Measurements from ENCODE around the gene PAPOLG. TPM values are rescaled to one million over a fixed set of nuclear protein-coding genes. Genes with fewer than 3 reads are reported as not detected.
A peak's percentile ranks its signal among the peaks of the same experiment; 100 is the strongest.

Gene PAPOLG
- total RNA-seq, 1 donor from 2014 or later = 14.8 TPM

DNA sequence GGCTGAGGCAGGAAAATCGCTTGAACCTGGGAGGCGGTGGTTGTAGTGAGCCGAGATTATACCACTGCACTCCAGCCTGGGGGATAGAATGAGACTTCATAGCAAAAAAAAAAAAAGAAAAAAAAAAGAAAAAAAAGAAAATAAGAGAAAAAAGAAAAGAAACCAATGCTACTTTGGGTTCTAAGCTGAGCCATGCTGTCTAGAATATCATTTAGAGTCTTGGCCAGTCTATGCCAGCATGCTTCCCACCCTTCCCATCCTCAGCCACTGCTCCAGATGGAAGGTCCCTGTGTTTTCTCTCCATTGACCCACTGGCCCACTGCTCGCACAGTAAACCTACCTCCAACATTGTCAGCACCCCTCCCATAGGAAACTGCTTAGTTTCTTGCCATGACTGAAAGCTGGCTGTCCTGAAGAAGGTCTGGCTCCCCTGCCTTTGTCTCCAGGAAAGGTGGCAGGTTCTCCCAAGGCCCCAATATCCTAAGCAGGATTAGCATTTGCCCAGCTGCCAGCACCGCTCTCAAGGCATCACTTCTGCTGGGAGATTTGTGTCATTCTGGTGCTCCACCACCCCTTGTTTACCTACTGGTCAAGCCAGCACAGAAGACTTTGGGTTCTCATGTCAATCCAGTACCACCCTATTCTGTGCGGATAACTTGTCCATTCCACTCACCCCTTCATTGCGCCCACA is 47.3 kb upstream of the PAPOLG start:
- FAIRE-seq (no peak), DNase-seq (ENCODE audit: low read depth) (no peak)
- Histone ChIP-seq H3K27me3 (ENCODE audit: insufficient read depth, low read length) (no peaks in the 10 kb centered on the region), H3K4me1 (ENCODE audit: insufficient read depth, low read length) (peaks cover 7% of the 10 kb centered on the region), H3K4me2 (ENCODE audit: low read length) (no peak overlapping the region), H4K20me1 (ENCODE audit: insufficient read depth, low read length) (no peaks in the 10 kb centered on the region), H3K4me3 (ENCODE audit: insufficient read depth, low read depth, low read length) (no peak overlapping the region), H3K79me2 (ENCODE audit: insufficient read depth, low read length) (no peaks in the 10 kb centered on the region), H3K9ac (ENCODE audit: low read length) (no peak overlapping the region), H2AFZ (ENCODE audit: low read depth, low read length) (no peak overlapping the region), H3K27ac (ENCODE audit: low read depth, low read length) (no peak overlapping the region), H3K36me3 (ENCODE audit: insufficient read depth, low read length) (no peaks in the 10 kb centered on the region), H3K9me3 (ENCODE audit: insufficient read depth, low read depth, low read length) (no peaks in the 10 kb centered on the region)
- Mint-ChIP-seq H3K4me1 (ENCODE audit: low read depth, unreplicated experiment) (no peaks in the 10 kb centered on the region), H3K4me3 (ENCODE audit: unreplicated experiment) (no peak overlapping the region), H3K36me3 (ENCODE audit: low read depth, unreplicated experiment) (no peaks in the 10 kb centered on the region), H3K9me3 (ENCODE audit: unreplicated experiment) (peaks cover 6% of the 10 kb centered on the region), H3K27ac (ENCODE audit: unreplicated experiment) (no peak overlapping the region), H3K27me3 (ENCODE audit: low read depth, unreplicated experiment) (no peaks in the 10 kb centered on the region)
- TF ChIP-seq CTCF (IDR thresholded peaks at IDR 0.05; ENCODE audit: insufficient read depth, low read depth, low read length) = no peak
- no peak for TF ChIP-seq EZH2 (IDR thresholded peaks at IDR 0.05; ENCODE audit: insufficient read depth, low read length)

DNA sequence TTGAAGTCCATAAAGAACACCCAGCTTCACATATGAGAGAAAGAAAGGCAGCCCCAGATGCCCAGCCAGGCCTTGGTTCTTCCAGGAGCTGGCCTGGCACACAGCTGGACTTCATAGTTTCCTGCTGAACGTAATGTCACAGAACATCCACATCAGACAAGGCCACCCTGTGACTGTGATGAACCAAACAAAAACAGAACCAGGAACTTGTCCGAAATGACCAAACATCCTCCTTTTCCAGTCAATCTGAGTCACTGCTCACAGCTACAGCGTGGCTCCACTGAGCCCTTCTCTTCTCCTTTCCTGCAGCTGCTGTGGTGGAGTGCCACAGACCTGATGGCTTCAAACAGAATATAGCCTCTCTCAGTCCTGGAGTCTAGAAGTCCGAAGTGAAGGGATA is 45.4 kb upstream of the PAPOLG start:
- Histone ChIP-seq H3K4me3 (ENCODE audit: insufficient read depth, low read depth, low read length) (no peak overlapping the region), H3K9me3 (ENCODE audit: insufficient read depth, low read depth, low read length) (no peaks in the 10 kb centered on the region), H3K27me3 (ENCODE audit: insufficient read depth, low read length) (no peaks in the 10 kb centered on the region), H3K36me3 (ENCODE audit: insufficient read depth, low read length) (no peaks in the 10 kb centered on the region), H4K20me1 (ENCODE audit: insufficient read depth, low read length) (no peaks in the 10 kb centered on the region), H3K4me2 (ENCODE audit: low read length) (peak overlapping the region; percentile 37), H3K79me2 (ENCODE audit: insufficient read depth, low read length) (no peaks in the 10 kb centered on the region), H3K4me1 (ENCODE audit: insufficient read depth, low read length) (peaks cover 5% of the 10 kb centered on the region), H3K27ac (ENCODE audit: low read depth, low read length) (no peak overlapping the region), H2AFZ (ENCODE audit: low read depth, low read length) (peak overlapping the region; percentile 54), H3K9ac (ENCODE audit: low read length) (no peak overlapping the region)
- H3K4me3 Mint-ChIP-seq (ENCODE audit: unreplicated experiment) = no peak overlapping the region
- DNase-seq (ENCODE audit: low read depth) (no peak), FAIRE-seq (no peak)
- TF ChIP-seq CTCF (IDR thresholded peaks at IDR 0.05; ENCODE audit: insufficient read depth, low read depth, low read length) (no peak), EZH2 (IDR thresholded peaks at IDR 0.05; ENCODE audit: insufficient read depth, low read length) (no peak)
- no peaks in the 10 kb centered on the region for H3K36me3 Mint-ChIP-seq (ENCODE audit: low read depth, unreplicated experiment)
- peaks cover 6% of the 10 kb centered on the region for H3K9me3 Mint-ChIP-seq (ENCODE audit: unreplicated experiment)
- H3K27me3 Mint-ChIP-seq (ENCODE audit: low read depth, unreplicated experiment) = no peaks in the 10 kb centered on the region
- no peak overlapping the region for H3K27ac Mint-ChIP-seq (ENCODE audit: unreplicated experiment)
- no peaks in the 10 kb centered on the region for H3K4me1 Mint-ChIP-seq (ENCODE audit: low read depth, unreplicated experiment)

GRCh38 chr2:60715561-60715960 is 40.5 kb upstream of the PAPOLG start:
- FAIRE-seq = no peak
- no peaks in the 10 kb centered on the region for H4K20me1 ChIP-seq (ENCODE audit: insufficient read depth, low read length)
- H3K27me3 Mint-ChIP-seq (ENCODE audit: low read depth, unreplicated experiment) = no peaks in the 10 kb centered on the region
- no peak for TF ChIP-seq EZH2 (IDR thresholded peaks at IDR 0.05; ENCODE audit: insufficient read depth, low read length)
- TF ChIP-seq CTCF (IDR thresholded peaks at IDR 0.05; ENCODE audit: insufficient read depth, low read depth, low read length) = no peak
- no peaks in the 10 kb centered on the region for H3K36me3 ChIP-seq (ENCODE audit: insufficient read depth, low read length)
- no peak overlapping the region for H3K27ac Mint-ChIP-seq (ENCODE audit: unreplicated experiment)
- H3K4me2 ChIP-seq (ENCODE audit: low read length) = no peak overlapping the region
- peaks cover 3% of the 10 kb centered on the region for H3K4me1 ChIP-seq (ENCODE audit: insufficient read depth, low read length)
- H3K9me3 ChIP-seq (ENCODE audit: insufficient read depth, low read depth, low read length) = no peaks in the 10 kb centered on the region
- H3K4me1 Mint-ChIP-seq (ENCODE audit: low read depth, unreplicated experiment) = no peaks in the 10 kb centered on the region
- no peak for DNase-seq (ENCODE audit: low read depth)
- H3K9ac ChIP-seq (ENCODE audit: low read length) = no peak overlapping the region
- no peaks in the 10 kb centered on the region for H3K27me3 ChIP-seq (ENCODE audit: insufficient read depth, low read length)
- peaks cover 6% of the 10 kb centered on the region for H3K9me3 Mint-ChIP-seq (ENCODE audit: unreplicated experiment)
- no peaks in the 10 kb centered on the region for H3K36me3 Mint-ChIP-seq (ENCODE audit: low read depth, unreplicated experiment)
- no peak overlapping the region for H3K4me3 ChIP-seq (ENCODE audit: insufficient read depth, low read depth, low read length)
- no peak overlapping the region for H3K27ac ChIP-seq (ENCODE audit: low read depth, low read length)
- H2AFZ ChIP-seq (ENCODE audit: low read depth, low read length) = no peak overlapping the region
- no peaks in the 10 kb centered on the region for H3K79me2 ChIP-seq (ENCODE audit: insufficient read depth, low read length)
- H3K4me3 Mint-ChIP-seq (ENCODE audit: unreplicated experiment) = no peak overlapping the region

Data from astrocyte (in vitro differentiated cells and primary cell).